MCF 10A (cell line): ENCODE measurements around the gene GMDS. TPM values are rescaled to one million over a fixed set of nuclear protein-coding genes. Genes with fewer than 3 reads are reported as not detected.

Source experiments
- BruUV-seq: library from RNA; stranded (reverse); fragments of 400-500 nt; replicated peaks from 2 replicates; lab custom pipeline; 2021; lab: Mats Ljungman, UMichigan
- CTCF ChIA-PET: fragments of 300-600 bp; sonication (Branson Sonifier 250); formaldehyde crosslinking; extraction: SDS; loops from one replicate; lab custom pipeline; 2021; ENCODE audit warnings: antibody characterized with exemption, inconsistent platforms; lab: Yijun Ruan, JAX
- POLR2A ChIA-PET: fragments of 300-600, 350-650 bp; sonication (Branson Sonifier 250); formaldehyde crosslinking; extraction: SDS; loops from one replicate; lab custom pipeline; 2020; ENCODE audit warnings: antibody characterized with exemption, inconsistent platforms; lab: Yijun Ruan, JAX
- DNase-seq: peaks from one replicate; pipeline ENCODE4 v3.0.0-alpha.2; 2018; ENCODE audit not compliant: unreplicated experiment
- H3K27ac Mint-ChIP-seq: one replicate; pipeline ENCODE4 v1.8.0; 2022; ENCODE audit warnings: mild to moderate bottlenecking, low read depth, mixed read lengths; ENCODE audit not compliant: unreplicated experiment
- H3K27me3 Mint-ChIP-seq: one replicate; pipeline ENCODE4 v1.8.0; 2022; ENCODE audit warnings: mixed read lengths; ENCODE audit not compliant: insufficient read depth, unreplicated experiment
- H3K36me3 Mint-ChIP-seq: one replicate; pipeline ENCODE4 v1.8.0; 2022; ENCODE audit warnings: mild to moderate bottlenecking, moderate library complexity, mixed read lengths; ENCODE audit not compliant: insufficient read depth, unreplicated experiment
- H3K4me1 Mint-ChIP-seq: one replicate; pipeline ENCODE4 v1.8.0; 2022; ENCODE audit warnings: mixed read lengths; ENCODE audit not compliant: insufficient read depth, unreplicated experiment
- H3K4me3 Mint-ChIP-seq: one replicate; pipeline ENCODE4 v1.8.0; 2022; ENCODE audit warnings: mild to moderate bottlenecking, moderate library complexity, mixed read lengths; ENCODE audit not compliant: unreplicated experiment
- H3K9me3 Mint-ChIP-seq: one replicate; pipeline ENCODE4 v1.8.0; 2022; ENCODE audit warnings: mixed read lengths; ENCODE audit not compliant: unreplicated experiment
- intact Hi-C: fragments of 100-400 bp; cut with micrococcal nuclease; formaldehyde crosslinking; loops from 2 replicates; pipeline ENCODE4 v1.14.1; 2022
- total RNA-seq: library from RNA; stranded (reverse); gene quantifications from 2 replicates; pipeline ENCODE4 v1.2.3, GENCODE V29; 2022
- TF ChIP-seq, protein P1 (sequence below): fragments of 200-600 bp; IDR thresholded peaks from one replicate; pipeline ENCODE4 v1.8.0; 2022; ENCODE audit warnings: antibody characterized with exemption, mild to moderate bottlenecking; ENCODE audit not compliant: unreplicated experiment

GMDS gene
- total RNA-seq, 1 experiment from 2014 or later = 24.9 TPM

- no peaks in the 10 kb centered on the region for H3K27me3 Mint-ChIP-seq
- H3K27ac Mint-ChIP-seq = no peak overlapping the region
- no peaks in the 10 kb centered on the region for H3K9me3 Mint-ChIP-seq
- no peaks in the 10 kb centered on the region for H3K4me1 Mint-ChIP-seq
- peaks cover 6% of the 10 kb centered on the region for H3K36me3 Mint-ChIP-seq
- no TSS peak for BruUV-seq
- intact Hi-C loops = no loop called here
- TF ChIP-seq, protein P1, sequence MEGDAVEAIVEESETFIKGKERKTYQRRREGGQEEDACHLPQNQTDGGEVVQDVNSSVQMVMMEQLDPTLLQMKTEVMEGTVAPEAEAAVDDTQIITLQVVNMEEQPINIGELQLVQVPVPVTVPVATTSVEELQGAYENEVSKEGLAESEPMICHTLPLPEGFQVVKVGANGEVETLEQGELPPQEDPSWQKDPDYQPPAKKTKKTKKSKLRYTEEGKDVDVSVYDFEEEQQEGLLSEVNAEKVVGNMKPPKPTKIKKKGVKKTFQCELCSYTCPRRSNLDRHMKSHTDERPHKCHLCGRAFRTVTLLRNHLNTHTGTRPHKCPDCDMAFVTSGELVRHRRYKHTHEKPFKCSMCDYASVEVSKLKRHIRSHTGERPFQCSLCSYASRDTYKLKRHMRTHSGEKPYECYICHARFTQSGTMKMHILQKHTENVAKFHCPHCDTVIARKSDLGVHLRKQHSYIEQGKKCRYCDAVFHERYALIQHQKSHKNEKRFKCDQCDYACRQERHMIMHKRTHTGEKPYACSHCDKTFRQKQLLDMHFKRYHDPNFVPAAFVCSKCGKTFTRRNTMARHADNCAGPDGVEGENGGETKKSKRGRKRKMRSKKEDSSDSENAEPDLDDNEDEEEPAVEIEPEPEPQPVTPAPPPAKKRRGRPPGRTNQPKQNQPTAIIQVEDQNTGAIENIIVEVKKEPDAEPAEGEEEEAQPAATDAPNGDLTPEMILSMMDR = no peak
- H3K4me3 Mint-ChIP-seq = no peak overlapping the region
- peak; percentile 25 for DNase-seq
- ChIA-PET CTCF (interaction anchor here (0.5 to 0.6 kb wide), 5 partner anchors 18 to 873 kb away, joined by 3 to 4 read pairs (median 3); no protein-coding TSS in a partner anchor), POLR2A (interaction anchor here (0.6 kb wide), 1 partner anchor 1623 kb away, joined by 4 read pairs; no protein-coding TSS in a partner anchor)
Measured at GRCh38 chr6:1872649-1873131, 372.7 kb downstream of the GMDS start.

DNA sequence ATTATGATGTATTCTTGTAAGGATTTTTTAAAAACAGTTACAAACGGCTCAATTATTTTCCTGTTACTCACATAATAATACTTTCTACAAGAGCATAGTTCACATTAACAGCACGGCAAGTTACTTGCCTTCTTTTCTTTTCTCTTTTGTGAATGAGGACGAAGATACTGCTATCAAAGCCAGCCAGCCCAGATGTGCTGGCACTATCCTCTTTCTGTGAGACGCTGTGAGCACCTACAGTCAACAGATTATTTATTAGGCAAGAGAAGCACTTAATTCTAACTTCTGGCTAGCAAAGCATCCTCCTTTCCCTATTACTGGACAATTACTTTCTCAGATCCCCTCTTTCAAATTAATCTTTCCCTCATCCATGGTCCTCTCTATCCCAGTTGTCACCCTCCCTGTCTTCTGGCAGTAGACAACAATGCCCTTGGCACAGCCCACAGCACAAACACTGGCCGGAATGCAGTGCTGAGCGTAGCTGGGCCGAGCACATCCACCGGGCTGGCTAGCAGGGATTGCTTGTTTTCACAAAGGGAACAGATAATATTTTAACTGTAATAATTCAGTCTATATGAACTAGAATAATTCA lies 373.6 kb downstream of the GMDS start:
- H3K4me1 Mint-ChIP-seq = no peaks in the 10 kb centered on the region
- H3K27me3 Mint-ChIP-seq = no peaks in the 10 kb centered on the region
- intact Hi-C loops = no loop called here
- TF ChIP-seq, protein P1 = no peak
- no peak overlapping the region for H3K27ac Mint-ChIP-seq
- DNase-seq = no peak
- POLR2A ChIA-PET = no interaction called here
- CTCF ChIA-PET = interaction anchor here (0.6 kb wide), 1 partner anchor 252 kb away, joined by 3 read pairs; no protein-coding TSS in a partner anchor
- BruUV-seq = no TSS peak
- no peak overlapping the region for H3K4me3 Mint-ChIP-seq
- peaks cover 6% of the 10 kb centered on the region for H3K36me3 Mint-ChIP-seq
- H3K9me3 Mint-ChIP-seq = no peaks in the 10 kb centered on the region

DNA sequence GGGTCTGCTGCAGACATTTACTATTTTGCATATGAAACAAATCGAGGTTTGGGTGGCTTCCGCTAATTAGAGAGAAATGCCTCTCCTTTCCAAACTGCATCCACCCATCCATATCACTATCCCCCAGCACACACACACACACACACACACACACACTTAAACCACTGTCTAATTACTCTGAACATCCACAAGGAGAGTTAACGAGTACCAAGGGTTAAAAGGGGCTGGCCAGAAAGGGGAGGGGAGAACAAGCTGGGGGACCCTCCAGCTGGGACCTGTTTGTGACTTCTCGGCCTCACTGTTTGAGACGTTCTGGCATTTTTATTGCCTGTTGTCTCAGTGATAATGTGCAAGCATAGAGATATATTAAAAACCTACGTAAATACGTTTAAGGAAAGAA lies 374.5 kb downstream of the GMDS start:
- BruUV-seq = no TSS peak
- no peak for DNase-seq
- no peaks in the 10 kb centered on the region for H3K4me1 Mint-ChIP-seq
- intact Hi-C loops = no loop called here
- CTCF ChIA-PET = no interaction called here
- no peaks in the 10 kb centered on the region for H3K9me3 Mint-ChIP-seq
- no peaks in the 10 kb centered on the region for H3K27me3 Mint-ChIP-seq
- POLR2A ChIA-PET = no interaction called here
- no peak overlapping the region for H3K27ac Mint-ChIP-seq
- H3K36me3 Mint-ChIP-seq = peaks cover 6% of the 10 kb centered on the region
- TF ChIP-seq, protein P1 = no peak
- H3K4me3 Mint-ChIP-seq = no peak overlapping the region

- POLR2A ChIA-PET = no interaction called here
- Mint-ChIP-seq H3K27me3 (no peaks in the 10 kb centered on the region), H3K4me1 (no peaks in the 10 kb centered on the region), H3K4me3 (no peak overlapping the region), H3K9me3 (no peaks in the 10 kb centered on the region), H3K36me3 (peaks cover 3% of the 10 kb centered on the region), H3K27ac (no peak overlapping the region)
- TF ChIP-seq, protein P1 = no peak
- intact Hi-C loops = no loop called here
- CTCF ChIA-PET = interaction anchor here (0.7 kb wide), 1 partner anchor 201 kb away, joined by 3 read pairs; no protein-coding TSS in a partner anchor
- BruUV-seq = no TSS peak
- DNase-seq = no peak
Measured at GRCh38 chr6:1870251-1870650, 375.2 kb downstream of the GMDS start.
